HL-60 (cell line): ENCODE results near the gene TBC1D14.

Source experiments
- DNase-seq, 2 experiments: peaks; one replicate each; pipeline ENCODE4 v3.0.0-alpha.2; 2010 to 2020; ENCODE audit warnings: low read depth in 1 of 2, low spot score in 1 of 2
- H3K27ac ChIP-seq: fragments of 250-450 bp; sonication (Bioruptor Pico); replicated peaks from 2 replicates; pipeline ENCODE4 v1.5.1; 2020; ENCODE audit warnings: mild to moderate bottlenecking, moderate library complexity
- H3K27me3 ChIP-seq: fragments of 250-450 bp; sonication (Bioruptor Pico); 2 replicates; pipeline ENCODE4 v1.5.1; 2021; ENCODE audit warnings: mild to moderate bottlenecking, moderate library complexity; ENCODE audit not compliant: insufficient read depth, poor library complexity, severe bottlenecking
- H3K4me3 ChIP-seq: replicated peaks from 2 replicates; pipeline ENCODE4 v1.5.1; 2011; ENCODE audit warnings: mild to moderate bottlenecking, control low read depth, low read length; ENCODE audit not compliant: insufficient read depth
- GABPA ChIP-seq: IDR thresholded peaks from 2 replicates; pipeline ENCODE4 v1.6.1; 2012; ENCODE audit warnings: low read depth
- POLR2AphosphoS5 ChIP-seq: IDR thresholded peaks from 2 replicates; pipeline ENCODE4 v1.6.1; 2012; ENCODE audit warnings: low read depth
- SPI1 ChIP-seq: IDR thresholded peaks from 2 replicates; pipeline ENCODE4 v1.6.1; 2012; ENCODE audit warnings: low read depth, mild to moderate bottlenecking, borderline replicate concordance
- TF ChIP-seq, protein P1 (sequence below): IDR thresholded peaks from 2 replicates; pipeline ENCODE4 v1.6.1; 2012; ENCODE audit warnings: low read depth; ENCODE audit not compliant: insufficient replicate concordance
- TF ChIP-seq, protein P2 (sequence below): IDR thresholded peaks from one replicate; pipeline ENCODE4 v1.5.1; 2011; ENCODE audit warnings: low read length, control low read depth, inconsistent platforms; ENCODE audit not compliant: insufficient read depth

Gene TBC1D14

GRCh38 chr4:6943012-6943884 lies 33.6 kb downstream of the TBC1D14 start:
- Histone ChIP-seq H3K27me3 (no peaks in the 10 kb centered on the region), H3K4me3 (no peak overlapping the region), H3K27ac (peak overlapping the region; percentile 48)
- TF ChIP-seq, protein P1, sequence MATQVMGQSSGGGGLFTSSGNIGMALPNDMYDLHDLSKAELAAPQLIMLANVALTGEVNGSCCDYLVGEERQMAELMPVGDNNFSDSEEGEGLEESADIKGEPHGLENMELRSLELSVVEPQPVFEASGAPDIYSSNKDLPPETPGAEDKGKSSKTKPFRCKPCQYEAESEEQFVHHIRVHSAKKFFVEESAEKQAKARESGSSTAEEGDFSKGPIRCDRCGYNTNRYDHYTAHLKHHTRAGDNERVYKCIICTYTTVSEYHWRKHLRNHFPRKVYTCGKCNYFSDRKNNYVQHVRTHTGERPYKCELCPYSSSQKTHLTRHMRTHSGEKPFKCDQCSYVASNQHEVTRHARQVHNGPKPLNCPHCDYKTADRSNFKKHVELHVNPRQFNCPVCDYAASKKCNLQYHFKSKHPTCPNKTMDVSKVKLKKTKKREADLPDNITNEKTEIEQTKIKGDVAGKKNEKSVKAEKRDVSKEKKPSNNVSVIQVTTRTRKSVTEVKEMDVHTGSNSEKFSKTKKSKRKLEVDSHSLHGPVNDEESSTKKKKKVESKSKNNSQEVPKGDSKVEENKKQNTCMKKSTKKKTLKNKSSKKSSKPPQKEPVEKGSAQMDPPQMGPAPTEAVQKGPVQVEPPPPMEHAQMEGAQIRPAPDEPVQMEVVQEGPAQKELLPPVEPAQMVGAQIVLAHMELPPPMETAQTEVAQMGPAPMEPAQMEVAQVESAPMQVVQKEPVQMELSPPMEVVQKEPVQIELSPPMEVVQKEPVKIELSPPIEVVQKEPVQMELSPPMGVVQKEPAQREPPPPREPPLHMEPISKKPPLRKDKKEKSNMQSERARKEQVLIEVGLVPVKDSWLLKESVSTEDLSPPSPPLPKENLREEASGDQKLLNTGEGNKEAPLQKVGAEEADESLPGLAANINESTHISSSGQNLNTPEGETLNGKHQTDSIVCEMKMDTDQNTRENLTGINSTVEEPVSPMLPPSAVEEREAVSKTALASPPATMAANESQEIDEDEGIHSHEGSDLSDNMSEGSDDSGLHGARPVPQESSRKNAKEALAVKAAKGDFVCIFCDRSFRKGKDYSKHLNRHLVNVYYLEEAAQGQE = no peak
- no peak for TF ChIP-seq POLR2AphosphoS5
- no peak for DNase-seq

DNA sequence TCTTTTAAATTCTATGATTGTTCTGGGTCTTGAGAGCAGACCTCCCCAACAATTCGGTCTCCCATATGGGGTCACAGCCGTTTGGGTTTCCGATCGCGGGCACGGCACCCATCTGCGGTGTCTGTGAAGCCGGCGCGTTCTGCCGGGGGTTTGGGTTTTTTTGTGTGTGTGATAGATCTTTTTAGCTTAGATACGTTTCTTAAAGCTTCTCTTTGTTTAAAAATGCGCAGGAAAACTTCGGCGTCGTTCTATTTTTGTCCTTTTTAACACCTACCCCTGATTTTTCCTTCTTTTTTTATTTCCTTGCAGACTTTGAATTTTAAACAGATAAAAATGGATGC lies 34.2 kb downstream of the TBC1D14 start:
- no peak overlapping the region for H3K27ac ChIP-seq
- no peak for DNase-seq
- TF ChIP-seq GABPA = no peak
- no peak overlapping the region for H3K4me3 ChIP-seq
- H3K27me3 ChIP-seq = no peaks in the 10 kb centered on the region

DNA sequence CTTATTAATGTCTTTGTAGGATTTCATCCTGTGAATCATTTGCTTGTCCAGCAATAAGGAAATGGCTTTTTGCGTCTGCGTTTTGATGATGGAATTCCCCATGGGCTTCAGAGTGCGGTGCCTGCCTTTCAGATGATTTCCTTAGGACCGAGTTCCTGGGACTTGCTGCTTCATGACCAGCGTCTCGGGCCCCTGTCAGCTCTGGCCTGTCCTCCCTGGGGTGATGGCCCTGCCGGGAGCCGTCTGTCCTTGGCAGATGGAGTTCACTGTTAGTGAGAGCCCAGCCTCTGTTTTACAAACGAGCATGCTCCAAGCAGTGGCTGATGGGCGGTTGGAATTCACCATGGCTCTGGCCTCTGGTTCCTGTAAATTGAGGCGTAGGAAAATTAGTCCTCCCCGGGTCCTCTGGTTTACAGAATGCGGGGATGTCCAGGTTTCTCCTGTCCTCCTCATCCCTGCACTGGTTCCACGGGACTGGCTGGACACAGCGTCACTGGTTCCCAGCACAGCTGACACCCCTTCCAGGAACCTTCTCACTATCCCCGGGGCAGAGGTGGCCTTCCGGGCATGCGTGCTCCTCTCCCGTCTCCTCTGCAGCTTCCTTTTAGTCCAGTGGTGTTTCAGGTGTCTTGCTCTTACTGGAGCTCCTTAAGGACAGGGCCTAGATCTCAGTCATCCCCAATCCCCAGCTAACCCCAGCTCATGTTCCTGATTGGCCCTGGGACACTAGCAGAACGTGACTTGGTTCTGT lies 34.9 kb downstream of the TBC1D14 start:
- H3K4me3 ChIP-seq = no peak overlapping the region
- TF ChIP-seq SPI1 = no peak
- no peak for TF ChIP-seq GABPA
- TF ChIP-seq, protein P2, sequence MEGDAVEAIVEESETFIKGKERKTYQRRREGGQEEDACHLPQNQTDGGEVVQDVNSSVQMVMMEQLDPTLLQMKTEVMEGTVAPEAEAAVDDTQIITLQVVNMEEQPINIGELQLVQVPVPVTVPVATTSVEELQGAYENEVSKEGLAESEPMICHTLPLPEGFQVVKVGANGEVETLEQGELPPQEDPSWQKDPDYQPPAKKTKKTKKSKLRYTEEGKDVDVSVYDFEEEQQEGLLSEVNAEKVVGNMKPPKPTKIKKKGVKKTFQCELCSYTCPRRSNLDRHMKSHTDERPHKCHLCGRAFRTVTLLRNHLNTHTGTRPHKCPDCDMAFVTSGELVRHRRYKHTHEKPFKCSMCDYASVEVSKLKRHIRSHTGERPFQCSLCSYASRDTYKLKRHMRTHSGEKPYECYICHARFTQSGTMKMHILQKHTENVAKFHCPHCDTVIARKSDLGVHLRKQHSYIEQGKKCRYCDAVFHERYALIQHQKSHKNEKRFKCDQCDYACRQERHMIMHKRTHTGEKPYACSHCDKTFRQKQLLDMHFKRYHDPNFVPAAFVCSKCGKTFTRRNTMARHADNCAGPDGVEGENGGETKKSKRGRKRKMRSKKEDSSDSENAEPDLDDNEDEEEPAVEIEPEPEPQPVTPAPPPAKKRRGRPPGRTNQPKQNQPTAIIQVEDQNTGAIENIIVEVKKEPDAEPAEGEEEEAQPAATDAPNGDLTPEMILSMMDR = no peak
- TF ChIP-seq, protein P1 = no peak
- no peak for TF ChIP-seq POLR2AphosphoS5
- H3K27me3 ChIP-seq = no peaks in the 10 kb centered on the region
- no peak for DNase-seq
- no peak overlapping the region for H3K27ac ChIP-seq

GRCh38 chr4:6945052-6945409 lies 35.4 kb downstream of the TBC1D14 start:
- no peak overlapping the region for H3K4me3 ChIP-seq
- no peak for DNase-seq
- TF ChIP-seq GABPA (no peak), SPI1 (no peak)
- no peaks in the 10 kb centered on the region for H3K27me3 ChIP-seq
- no peak overlapping the region for H3K27ac ChIP-seq

GRCh38 chr4:6946497-6946896 lies 36.9 kb downstream of the TBC1D14 start:
- Histone ChIP-seq H3K4me3 (no peak overlapping the region), H3K27ac (no peak overlapping the region), H3K27me3 (no peaks in the 10 kb centered on the region)
- DNase-seq = no peak
- no peak for TF ChIP-seq GABPA
- TF ChIP-seq, protein P1 = no peak
- no peak for TF ChIP-seq SPI1
- no peak for TF ChIP-seq POLR2AphosphoS5
- TF ChIP-seq, protein P2 = no peak
